ENCODE results near the gene TOR2A.

DNA sequence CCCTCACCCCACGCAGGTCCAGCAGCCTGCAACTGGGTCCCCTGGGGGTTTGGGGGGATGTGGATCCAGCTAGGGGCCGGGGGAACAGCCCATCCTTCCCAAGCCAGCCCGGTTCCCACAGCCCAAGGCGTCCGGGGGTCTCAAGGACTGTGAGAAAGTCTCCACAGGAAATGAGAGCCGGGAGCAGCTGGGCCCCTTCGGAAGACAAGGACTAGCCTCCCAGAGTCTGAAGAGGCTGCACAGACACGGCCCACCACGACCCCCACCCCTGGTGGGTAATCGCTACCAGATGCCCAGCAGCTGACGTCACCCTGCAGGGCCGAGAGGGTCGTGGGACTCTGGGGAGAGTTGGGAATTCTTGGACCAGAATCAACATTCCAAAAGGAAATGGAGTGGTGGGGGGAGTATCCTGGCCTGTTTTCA lies 32.8 kb upstream of the TOR2A start:
- TF ChIP-seq CTCF (IDR thresholded peaks at IDR 0.05) = no peak
- TF ChIP-seq POLR2A (IDR thresholded peaks at IDR 0.05) = no peak

Data from thyroid gland (tissue), 4 donors.